ENCODE measurements around the gene PSMA3.

DNA sequence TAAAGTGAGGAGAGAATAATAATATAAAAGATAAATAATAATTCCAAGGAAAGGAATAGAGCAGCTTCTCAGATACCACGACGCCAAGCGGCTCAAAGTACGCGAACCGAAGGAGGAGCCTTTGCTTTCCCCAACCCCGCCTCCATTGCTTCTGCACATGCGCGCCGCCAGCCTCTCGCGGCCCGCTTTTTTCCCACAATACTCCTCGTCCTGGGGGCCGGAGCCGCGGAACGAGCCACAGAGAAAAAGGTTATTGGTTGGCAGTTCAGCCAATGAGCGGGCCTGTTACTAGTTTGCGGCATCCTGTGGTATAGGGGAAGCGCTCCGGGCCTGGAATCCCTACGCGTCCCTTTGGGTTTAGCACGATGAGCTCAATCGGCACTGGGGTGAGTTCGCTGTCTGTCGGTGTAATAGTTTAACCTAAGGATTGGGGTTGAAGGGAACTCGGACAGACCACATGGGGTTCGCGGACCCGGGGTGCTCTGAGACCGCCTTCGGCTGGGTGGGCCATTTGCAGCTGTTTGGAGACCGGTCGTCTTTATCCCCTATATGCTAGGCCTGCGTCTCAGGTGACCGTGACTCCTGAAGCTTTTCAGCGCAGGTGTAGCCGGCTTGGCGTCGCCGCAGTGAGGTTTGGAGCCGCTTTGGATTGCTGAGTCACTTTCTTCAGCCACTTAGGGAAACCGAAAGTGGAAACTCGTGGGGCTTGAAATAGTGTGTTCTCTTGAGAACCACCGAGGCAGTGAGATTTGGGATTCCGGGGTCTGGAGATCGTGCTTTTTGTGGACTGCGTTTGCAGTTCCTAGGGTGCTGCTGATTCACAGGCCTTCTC is at the start of gene PSMA3:
- TF ChIP-seq CTCF (IDR thresholded peaks at IDR 0.05), result no peak
- TF ChIP-seq POLR2A (IDR thresholded peaks at IDR 0.05), result peak; percentile 79 to 92
